SK-N-MC (cell line): Measurements from ENCODE around the gene ELMO1.

Experiments
- DNase-seq: peaks from one replicate; pipeline ENCODE4 v3.0.0-alpha.2; 2011; ENCODE audit warnings: low read depth, low spot score
- H3K27ac ChIP-seq: fragments of 200-600 bp; sonication (generic); 2 replicates; pipeline ENCODE4 v1.5.1; 2016; ENCODE audit warnings: mixed run types
- H3K36me3 ChIP-seq: fragments of 200-600 bp; sonication (generic); 2 replicates; pipeline ENCODE4 v1.6.1; 2017; ENCODE audit warnings: antibody characterized with exemption, low read length, mixed read lengths; ENCODE audit not compliant: insufficient read depth
- H3K4me3 ChIP-seq: fragments of 200-600 bp; sonication (generic); 2 replicates; pipeline ENCODE4 v1.5.1; 2016
- H3K9ac ChIP-seq: fragments of 200-600 bp; sonication (generic); 2 replicates; pipeline ENCODE4 v1.8.0; 2017; ENCODE audit warnings: mixed run types, mixed read lengths; ENCODE audit not compliant: insufficient read length
- H3K9me3 ChIP-seq: fragments of 200-600 bp; sonication (generic); 2 replicates; pipeline ENCODE4 v1.6.1; 2017; ENCODE audit warnings: low read depth, mild to moderate bottlenecking, antibody characterized with exemption, low read length, moderate library complexity, mixed read lengths
- EZH2 ChIP-seq: fragments of 200-600 bp; sonication (generic); IDR thresholded peaks from one replicate; pipeline ENCODE4 v1.6.1; 2017; ENCODE audit warnings: antibody characterized with exemption
- FOXP2 ChIP-seq: optimal IDR thresholded peaks from 2 replicates; pipeline ENCODE3; 2011; ENCODE audit warnings: mild to moderate bottlenecking, moderate library complexity; ENCODE audit not compliant: insufficient read depth; ENCODE audit errors: extremely low read length, control extremely low read depth
- POLR2AphosphoS5 ChIP-seq: IDR thresholded peaks from 2 replicates; pipeline ENCODE4 v1.6.1; 2012; ENCODE audit warnings: mild to moderate bottlenecking, low read depth, low read length, borderline replicate concordance

The ELMO1 gene

GRCh38 chr7:37097983-37098382, 350.7 kb downstream of the ELMO1 start:
- H3K36me3 ChIP-seq, result no peaks in the 10 kb centered on the region
- DNase-seq, result no peak
- H3K9ac ChIP-seq, result no peak overlapping the region
- no peak for TF ChIP-seq EZH2
- TF ChIP-seq FOXP2, result no peak
- TF ChIP-seq POLR2AphosphoS5, result no peak
- no peak overlapping the region for H3K27ac ChIP-seq
- no peaks in the 10 kb centered on the region for H3K9me3 ChIP-seq
- no peak overlapping the region for H3K4me3 ChIP-seq

- TF ChIP-seq POLR2AphosphoS5, result no peak
- TF ChIP-seq FOXP2, result no peak
- no peak for TF ChIP-seq EZH2
- no peak overlapping the region for H3K4me3 ChIP-seq
These were observed 351.4 kb downstream of the ELMO1 start for GRCh38 chr7:37097276-37097675.

GRCh38 chr7:37096341-37096740, 352.3 kb downstream of the ELMO1 start:
- Histone ChIP-seq H3K36me3 (no peaks in the 10 kb centered on the region), H3K9me3 (no peaks in the 10 kb centered on the region), H3K9ac (no peak overlapping the region), H3K27ac (no peak overlapping the region), H3K4me3 (no peak overlapping the region)
- no peak for DNase-seq
- TF ChIP-seq FOXP2 (no peak), POLR2AphosphoS5 (no peak), EZH2 (no peak)

More at GRCh38 chr7:37097276-37097675, 351.4 kb downstream of the ELMO1 start:
- Histone ChIP-seq H3K36me3 (no peaks in the 10 kb centered on the region), H3K9me3 (no peaks in the 10 kb centered on the region), H3K9ac (no peak overlapping the region), H3K27ac (no peak overlapping the region)
- no peak for DNase-seq

- H3K27ac ChIP-seq, result no peak overlapping the region
These were observed 353.5 kb downstream of the ELMO1 start for GRCh38 chr7:37095122-37095521.

GRCh38 chr7:37093257-37093656, 355.4 kb downstream of the ELMO1 start:
- Histone ChIP-seq H3K4me3 (no peak overlapping the region), H3K36me3 (no peaks in the 10 kb centered on the region), H3K27ac (no peak overlapping the region), H3K9ac (no peak overlapping the region), H3K9me3 (no peaks in the 10 kb centered on the region)
- TF ChIP-seq EZH2 (no peak), POLR2AphosphoS5 (no peak), FOXP2 (no peak)
- DNase-seq, result no peak

More at GRCh38 chr7:37095122-37095521, 353.5 kb downstream of the ELMO1 start:
- no peaks in the 10 kb centered on the region for H3K9me3 ChIP-seq
- no peak overlapping the region for H3K4me3 ChIP-seq
- no peak overlapping the region for H3K9ac ChIP-seq
- H3K36me3 ChIP-seq, result no peaks in the 10 kb centered on the region
- TF ChIP-seq POLR2AphosphoS5, result no peak
- no peak for TF ChIP-seq EZH2
- TF ChIP-seq FOXP2, result no peak
- no peak for DNase-seq

GRCh38 chr7:37092548-37092947, 356.1 kb downstream of the ELMO1 start:
- Histone ChIP-seq H3K9ac (no peak overlapping the region), H3K36me3 (no peaks in the 10 kb centered on the region), H3K4me3 (no peak overlapping the region), H3K27ac (no peak overlapping the region), H3K9me3 (no peaks in the 10 kb centered on the region)
- TF ChIP-seq EZH2 (no peak), POLR2AphosphoS5 (no peak), FOXP2 (no peak)
- no peak for DNase-seq

GRCh38 chr7:37089972-37090371, 358.7 kb downstream of the ELMO1 start:
- no peak for DNase-seq
- no peak overlapping the region for H3K4me3 ChIP-seq
- H3K9me3 ChIP-seq, result no peaks in the 10 kb centered on the region
- H3K27ac ChIP-seq, result no peak overlapping the region
- H3K36me3 ChIP-seq, result no peaks in the 10 kb centered on the region
- TF ChIP-seq EZH2 (no peak), POLR2AphosphoS5 (no peak), FOXP2 (no peak)
- no peak overlapping the region for H3K9ac ChIP-seq

GRCh38 chr7:37085600-37085999, 363.1 kb downstream of the ELMO1 start:
- Histone ChIP-seq H3K9me3 (no peaks in the 10 kb centered on the region), H3K27ac (no peak overlapping the region), H3K4me3 (no peak overlapping the region), H3K36me3 (no peaks in the 10 kb centered on the region), H3K9ac (no peak overlapping the region)
- DNase-seq, result no peak
- TF ChIP-seq POLR2AphosphoS5 (no peak), EZH2 (no peak), FOXP2 (no peak)

- DNase-seq, result no peak
- Histone ChIP-seq H3K4me3 (no peak overlapping the region), H3K9me3 (no peaks in the 10 kb centered on the region), H3K36me3 (no peaks in the 10 kb centered on the region), H3K27ac (no peak overlapping the region), H3K9ac (no peak overlapping the region)
- no peak for TF ChIP-seq EZH2
- TF ChIP-seq FOXP2, result no peak
- no peak for TF ChIP-seq POLR2AphosphoS5
These were observed 364.4 kb downstream of the ELMO1 start for GRCh38 chr7:37084303-37084702.
